Hippocampal formation (tissue), 2 donors: Measurements from ENCODE around the gene IDH3B.
"Not testable (repeated sequence)": the region's sequence is repeated elsewhere in the genome, so short reads cannot be mapped to it uniquely, and the experiment has no call there.

Experiments
- DNase-seq, 2 donors: peaks; one replicate each; lab custom pipeline; 2025; lab: John Stamatoyannopoulos, UW

The IDH3B gene

DNA sequence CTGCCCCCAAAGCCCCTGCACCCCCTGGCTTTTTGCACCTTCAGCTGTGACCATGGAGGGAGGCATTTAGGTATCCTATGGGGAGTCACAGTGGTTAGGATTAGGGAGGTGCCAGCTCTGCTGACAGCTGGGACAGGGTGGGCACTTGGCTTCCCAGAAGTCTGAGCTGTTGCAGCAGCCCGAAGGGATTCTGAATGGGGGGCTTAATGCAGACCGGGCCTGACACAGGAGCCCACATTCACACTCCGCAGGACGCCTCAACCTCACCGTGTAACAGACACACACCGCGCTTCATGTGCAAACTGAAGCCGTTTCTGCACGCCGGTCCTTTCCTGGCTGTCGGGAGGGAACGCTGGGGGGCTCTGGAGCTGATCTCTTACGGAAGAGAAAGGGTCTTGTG, 30.5 kb upstream of the IDH3B start:
- no peak for DNase-seq

DNA sequence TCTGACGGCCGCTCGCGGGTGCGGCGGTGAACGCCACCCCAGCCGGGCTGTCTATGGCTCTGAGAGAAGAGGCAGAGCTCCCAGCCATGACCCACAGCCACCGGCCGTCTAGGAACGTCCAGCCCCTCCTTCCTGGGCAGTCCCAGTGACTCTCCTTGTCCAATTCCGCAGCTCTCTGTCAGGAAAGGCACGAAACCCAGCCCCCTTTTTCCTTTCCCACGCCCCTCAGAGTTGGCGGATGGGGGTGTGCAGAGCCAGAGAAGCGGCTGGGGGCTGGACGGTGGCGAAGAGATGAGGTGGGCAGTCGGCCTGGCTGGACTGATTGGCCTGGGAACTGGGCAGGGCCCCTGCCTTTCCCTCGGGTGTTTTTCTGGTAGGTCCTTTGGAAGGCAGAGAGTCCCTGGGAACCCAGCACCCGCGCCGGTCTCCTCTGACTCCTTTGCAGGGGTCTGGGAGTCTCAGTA, 30.0 kb upstream of the IDH3B start:
- no peak for DNase-seq

DNA sequence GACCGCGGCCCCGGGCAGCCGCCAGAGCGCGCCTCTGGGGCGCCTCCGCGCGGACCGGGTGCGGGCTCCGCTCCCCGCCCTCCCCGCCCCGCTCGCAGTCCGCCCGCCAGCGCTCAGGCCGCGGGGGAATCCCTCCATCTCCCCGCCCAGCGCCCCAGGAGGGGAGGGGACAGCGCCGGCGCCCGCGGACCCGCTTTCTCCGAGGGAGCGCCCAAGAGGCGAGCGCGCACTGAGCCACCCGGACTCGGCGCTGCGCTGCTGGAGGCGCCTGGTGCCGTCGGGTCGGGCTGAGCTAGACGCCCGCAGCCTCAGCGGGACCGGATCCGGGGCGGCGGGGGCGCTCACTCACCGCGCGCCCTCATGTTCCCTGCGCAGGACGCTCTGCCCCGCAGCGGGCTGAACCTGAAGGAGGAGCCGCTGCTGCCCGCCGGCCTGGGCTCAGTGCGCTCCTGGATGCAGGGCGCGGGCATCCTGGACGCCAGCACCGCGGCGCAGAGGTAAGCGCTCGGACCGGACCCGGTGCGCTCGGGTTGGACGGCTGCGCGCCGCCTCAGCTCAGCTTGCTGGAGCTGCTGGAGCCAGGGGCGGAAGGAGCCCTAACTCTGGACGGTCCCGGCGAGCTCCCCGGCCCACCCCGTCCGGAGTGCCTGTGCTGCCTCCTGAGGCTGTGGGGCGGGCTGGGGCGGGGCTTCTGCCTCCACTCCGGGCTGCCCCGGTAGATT, 29.4 kb upstream of the IDH3B start:
- DNase-seq, result peak; percentile 54 to 55

DNA sequence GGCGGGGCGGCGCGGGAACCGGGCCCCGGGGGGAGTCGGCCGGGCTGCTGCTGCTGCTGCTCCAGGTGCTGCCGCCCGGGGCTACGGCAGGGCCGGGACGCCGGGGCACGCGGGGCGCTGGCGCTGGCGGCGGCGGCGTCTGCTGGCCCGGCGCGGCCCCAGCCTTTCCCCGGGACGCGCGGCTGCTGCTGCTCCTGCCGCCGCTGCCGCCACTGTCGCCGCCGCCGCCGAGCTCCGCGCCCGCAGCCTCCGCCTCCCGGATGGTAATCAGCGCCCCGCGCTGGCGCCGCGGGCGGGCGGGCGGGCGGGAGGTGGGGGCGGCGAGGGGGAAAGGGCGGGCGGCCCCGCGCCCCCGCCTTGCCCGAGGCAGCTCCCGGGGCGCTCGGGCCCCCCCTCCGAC, 28.9 kb upstream of the IDH3B start:
- DNase-seq, result no peak

DNA sequence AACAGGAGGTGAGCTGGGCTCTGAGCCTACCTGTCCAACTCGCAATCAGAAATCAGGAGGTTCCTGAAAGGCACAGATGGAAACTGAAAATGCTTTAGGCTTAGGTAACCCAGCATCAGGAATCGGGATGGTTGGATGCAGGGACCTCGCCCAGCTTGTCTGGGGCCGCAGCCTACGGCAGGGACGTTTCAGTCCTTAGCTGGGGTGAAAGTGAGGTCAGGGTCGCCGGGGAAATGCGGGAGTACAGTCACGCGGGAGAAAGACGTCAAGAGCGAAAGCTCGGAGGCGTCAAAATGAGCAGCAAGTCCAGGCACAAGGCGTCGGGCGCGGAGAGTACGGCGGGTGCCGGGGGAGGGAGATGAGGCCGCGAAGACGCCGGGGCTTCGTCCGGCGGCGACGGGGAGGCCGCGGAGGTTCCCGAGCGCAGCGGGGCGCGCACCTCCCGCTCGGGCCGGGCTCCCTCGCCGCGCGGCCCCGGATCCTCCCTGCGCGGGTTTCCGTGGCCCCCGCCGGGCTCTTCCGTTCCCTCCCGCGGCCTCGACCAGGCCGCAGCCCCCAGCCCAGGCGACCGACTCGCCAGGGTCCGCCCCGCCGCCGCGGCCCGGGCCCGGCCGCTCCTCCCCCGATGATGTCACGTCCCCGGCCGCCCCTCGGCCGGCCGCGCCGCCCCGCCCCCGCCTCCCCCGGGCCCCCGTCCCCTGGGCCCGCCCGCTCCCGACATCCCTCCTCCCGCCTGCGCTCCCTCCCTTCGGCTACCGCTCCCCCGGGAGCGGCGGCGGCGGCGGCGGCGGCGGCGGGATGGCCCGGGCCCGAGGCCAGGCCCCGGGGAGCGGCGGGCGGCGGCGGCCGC, 28.2 kb upstream of the IDH3B start, which contains the start of gene EBF4:
Gene EBF4 (plus strand): TSS at position 745 of the 850 bp plus-strand sequence. CDS start 866 bp downstream, outside the sequence.
- DNase-seq, result peak in 1 of 2 donors; percentile 30

DNA sequence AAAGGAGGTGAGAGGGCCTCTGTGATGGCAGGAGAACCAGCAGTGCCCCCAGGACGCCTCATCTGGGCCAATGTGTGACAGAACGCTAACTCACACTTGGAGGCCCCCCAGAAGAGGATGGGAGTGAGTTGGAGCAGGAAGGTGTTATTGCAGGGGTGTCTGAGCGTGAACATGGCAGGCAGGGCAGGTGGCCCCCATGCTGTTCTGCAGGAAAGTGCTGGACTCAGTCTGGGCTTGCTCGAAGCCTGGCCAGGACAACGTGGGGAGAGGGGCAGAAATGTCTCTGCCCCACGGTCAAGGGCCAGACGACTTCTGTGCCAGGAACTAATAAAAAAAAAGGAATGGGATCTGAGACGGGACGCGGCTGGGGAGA, 27.6 kb upstream of the IDH3B start:
- no peak for DNase-seq

DNA sequence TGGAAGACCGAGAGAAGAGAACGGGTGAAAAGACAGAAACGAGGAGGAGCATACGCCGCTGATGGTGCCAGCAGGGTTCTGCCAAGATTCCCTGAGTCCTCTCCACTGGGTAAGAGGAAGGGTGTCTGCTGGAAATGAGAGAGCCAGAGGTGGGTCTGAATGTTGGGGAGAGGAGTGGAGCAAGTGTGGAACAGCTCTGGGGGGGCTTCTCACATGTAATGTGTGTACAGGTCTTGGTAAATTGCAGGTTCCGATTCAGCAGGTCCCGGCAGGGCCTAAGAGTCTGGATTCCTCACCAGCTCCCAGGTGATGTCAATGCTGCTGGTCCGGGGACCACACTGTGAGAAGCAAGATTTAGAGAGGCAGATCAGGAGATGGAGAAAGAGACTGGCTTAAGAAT, 27.1 kb upstream of the IDH3B start:
- no peak for DNase-seq

DNA sequence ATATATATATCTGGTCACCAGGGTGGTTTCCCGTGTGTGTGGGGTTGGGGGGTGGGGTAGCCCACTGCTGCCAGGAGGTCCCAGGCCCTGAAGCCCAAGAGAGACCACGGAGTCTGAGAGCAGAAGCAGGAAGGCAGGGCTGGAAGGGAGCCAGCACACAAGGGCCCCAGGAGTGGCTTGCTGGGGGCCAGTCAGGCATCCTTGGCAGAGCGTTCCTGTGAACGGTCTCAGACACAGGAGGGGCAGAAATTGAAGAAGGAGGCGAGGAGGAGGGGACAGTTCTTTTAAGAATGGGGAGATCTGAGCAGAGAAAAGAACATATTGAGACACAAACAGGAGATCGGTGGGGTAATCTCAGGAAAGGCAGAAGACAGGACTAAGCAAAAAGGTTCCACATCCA, 26.7 kb upstream of the IDH3B start:
- DNase-seq, result no peak

DNA sequence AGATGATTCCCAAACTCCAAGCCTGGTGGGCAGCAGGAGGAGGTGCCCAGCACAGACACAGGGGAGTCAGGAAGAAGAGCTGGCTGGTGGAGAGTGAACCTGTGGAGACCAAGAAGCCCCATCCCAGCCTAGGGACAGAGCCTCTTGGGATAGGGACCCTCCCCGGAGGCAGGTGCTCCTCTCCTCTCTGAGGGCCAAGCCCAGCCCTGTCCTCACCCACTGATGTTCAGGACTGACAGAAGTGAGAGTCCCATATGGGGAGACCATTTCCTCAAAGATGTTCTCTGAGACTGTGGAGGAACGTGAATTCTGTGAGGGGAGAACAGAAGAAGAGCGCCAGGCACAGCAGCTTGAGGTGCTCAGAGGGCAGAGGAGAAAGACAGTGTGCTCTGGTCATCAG, 26.2 kb upstream of the IDH3B start:
- DNase-seq, result no peak

DNA sequence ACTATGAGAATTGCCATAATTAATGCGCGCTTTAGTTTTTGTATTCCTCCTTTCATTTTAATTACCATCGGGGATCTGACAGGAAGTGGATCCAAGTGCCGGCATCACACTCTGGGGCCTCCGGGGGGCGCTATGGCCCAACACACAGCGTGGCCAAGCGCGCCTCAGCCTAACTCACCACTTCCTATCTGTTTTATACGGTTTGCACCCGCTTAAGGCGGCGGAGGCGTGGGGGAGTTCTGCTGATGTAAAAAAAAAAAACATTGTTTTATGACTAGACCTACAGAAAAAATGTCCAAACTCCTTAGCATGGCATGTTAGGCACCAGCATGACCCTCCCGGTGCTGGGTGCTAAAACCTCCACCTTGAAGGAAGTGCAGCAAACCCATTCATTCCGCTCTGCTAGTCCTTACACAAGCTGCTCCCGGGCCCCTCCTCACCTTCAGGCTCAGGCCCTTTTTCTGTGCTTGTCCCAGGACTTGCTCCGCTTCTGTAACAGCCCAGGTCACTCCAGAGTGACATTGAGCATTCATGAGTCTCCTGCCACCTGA, 24.1 kb upstream of the IDH3B start:
- DNase-seq, result peak; percentile 6 to 42

DNA sequence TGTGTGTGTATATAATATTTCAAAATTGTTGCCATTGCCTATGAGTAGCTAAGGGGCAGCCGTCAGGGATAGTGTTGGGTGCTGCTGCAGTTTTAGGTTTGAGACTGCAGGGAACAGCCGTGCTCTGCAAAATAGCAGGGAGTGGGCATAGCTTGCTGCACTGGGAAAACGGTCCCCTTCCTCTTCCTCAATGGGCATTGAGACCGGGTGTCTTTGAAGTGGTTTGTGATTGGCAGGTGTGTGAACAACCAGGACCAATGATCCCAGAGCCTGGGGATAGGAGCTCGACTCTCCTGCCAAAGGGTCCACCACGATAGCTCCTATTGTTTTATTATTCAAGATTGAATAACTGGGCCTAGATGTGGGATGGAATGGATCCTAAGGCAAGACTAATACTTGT, 23.5 kb upstream of the IDH3B start:
- no peak for DNase-seq

DNA sequence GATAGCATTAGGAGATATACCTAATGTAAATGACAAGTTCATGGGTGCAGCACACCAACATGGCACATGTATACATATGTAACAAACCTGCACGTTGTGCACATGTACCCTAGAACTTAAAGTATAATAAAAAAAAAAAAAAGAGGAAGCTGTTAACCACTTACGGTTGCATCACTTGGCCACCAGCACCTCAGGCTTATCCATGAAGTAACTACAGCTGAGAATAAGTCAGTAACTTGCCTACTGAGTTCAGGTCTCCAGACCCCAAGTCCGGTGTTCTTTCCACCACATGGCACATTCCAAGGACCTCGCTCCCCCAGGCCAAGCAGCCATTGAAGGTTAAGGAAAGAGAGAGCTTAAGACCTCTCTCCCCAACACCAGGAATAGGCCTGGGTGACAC, 20.8 kb upstream of the IDH3B start:
- DNase-seq, result not testable (repeated sequence)

DNA sequence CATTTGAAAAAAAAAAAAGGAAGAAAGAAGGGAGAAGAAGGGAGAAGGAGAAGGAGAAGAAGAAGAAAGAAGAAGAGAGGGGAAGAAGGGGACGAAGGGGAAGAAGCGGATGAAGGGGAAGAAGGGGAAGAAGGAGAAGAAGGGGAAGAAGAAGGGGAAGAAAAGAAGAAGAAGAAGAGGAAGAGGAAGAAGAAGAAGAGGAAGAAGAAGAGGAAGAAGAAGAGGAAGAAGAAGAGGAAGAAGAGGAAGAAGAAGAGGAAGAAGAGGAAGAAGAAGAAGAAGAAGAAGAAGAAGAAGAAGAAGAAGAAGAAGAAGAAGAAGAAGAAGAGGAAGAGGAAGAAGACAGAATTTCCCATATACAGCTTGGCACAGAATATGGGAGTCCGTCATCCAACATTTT, 18.0 kb upstream of the IDH3B start:
- DNase-seq, result not testable (repeated sequence)

DNA sequence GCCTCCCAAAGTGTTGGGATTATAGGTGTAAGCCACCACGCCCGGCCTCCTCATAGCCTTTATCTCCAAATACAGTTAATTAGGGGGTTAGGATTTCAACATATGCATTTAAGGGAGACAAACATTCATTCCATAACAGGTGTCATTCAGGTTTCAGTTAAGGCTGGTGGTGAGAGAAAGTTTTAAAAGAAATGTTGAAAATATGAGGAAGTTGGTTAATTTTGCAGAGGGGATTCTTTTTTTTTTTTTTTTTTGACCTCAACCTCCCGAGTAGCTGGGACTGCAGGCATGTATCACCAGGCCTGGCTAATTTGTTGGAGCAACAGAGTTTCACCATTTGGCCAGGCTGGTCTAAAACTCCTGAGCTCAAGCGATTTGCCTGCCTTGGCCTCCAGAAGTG, 16.0 kb upstream of the IDH3B start:
- no peak for DNase-seq

DNA sequence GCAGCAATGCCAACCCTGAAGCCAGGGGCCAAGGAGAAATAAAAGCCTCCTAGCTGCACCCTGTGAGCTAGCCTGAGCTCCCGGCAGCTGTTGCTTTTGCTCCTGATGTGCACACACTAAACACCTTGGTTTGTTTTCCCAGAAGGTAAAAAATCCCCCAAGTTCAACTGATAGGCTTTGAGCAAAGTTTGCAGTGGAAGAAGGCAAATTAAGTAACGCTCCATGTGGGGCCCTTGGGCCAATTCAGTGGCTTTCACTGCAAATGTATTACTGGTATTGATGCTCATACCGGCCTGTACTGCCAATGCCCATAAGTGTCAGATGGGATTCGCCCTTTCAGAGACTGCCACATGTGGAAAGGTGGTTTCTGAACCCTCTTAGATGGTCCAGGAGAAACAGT, 9.4 kb upstream of the IDH3B start:
- DNase-seq, result no peak

DNA sequence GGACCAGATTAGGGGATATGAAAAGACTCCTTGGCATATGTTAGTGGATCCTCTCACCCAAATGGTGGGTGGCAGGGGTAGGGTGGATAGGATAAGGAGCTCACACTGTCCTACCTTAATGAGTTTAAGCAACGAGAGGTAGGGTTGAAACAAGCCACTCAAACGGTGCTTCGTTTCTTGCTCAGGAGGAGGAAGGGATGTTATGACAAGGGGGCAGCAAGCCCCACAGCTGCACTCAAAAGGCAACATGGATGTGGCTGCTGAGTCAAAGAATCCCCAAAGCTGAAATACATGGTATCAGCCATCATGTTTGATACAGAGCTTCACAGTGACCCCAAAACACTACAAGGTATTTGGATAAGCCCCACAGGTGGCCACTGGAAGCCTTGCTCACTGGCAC, 8.4 kb upstream of the IDH3B start:
- no peak for DNase-seq

DNA sequence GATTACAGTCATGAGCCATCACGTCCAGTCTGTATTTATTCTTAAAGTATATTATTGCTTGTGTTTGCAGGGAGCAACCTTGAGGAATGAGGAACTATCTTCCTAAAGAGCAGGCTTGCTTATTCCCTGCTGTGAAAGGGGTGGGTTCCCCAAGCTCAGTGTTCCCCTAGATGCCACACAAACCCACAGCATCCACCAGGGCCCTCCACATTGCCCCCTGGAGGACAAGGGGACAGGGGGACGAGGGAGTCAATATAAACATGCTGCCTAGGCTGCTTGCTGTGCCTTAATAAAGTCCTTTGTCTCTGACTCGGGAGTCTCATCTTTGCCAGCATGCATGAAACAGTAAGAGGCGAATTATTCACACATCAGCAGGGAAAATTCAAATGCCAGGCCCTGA, 8.0 kb upstream of the IDH3B start:
- no peak for DNase-seq

DNA sequence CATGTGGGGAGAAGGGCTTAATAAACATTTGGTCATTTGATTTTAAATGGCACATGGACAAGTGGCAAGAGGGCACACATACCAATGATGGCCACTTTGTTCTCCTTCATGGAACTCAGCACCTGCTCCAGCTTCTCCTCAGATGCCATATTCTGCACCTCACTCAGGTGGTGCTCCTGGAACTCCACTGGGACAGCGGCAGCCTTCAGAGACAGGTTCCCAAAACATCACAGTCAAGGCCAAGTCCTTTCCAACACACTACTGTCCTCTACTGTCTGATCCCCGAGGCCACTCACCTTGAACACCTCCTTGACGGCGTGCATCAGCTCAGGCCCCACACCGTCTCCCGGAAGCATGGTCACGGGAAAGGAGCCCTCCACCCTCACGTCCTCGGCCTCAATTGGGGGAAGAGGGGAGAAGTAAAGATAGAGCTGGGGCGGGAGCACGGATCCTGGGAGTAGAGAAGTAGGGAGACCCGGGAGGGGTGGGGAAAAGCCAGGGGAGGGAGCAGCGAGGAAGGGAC, 591 bp downstream of the IDH3B start:
- no peak for DNase-seq

DNA sequence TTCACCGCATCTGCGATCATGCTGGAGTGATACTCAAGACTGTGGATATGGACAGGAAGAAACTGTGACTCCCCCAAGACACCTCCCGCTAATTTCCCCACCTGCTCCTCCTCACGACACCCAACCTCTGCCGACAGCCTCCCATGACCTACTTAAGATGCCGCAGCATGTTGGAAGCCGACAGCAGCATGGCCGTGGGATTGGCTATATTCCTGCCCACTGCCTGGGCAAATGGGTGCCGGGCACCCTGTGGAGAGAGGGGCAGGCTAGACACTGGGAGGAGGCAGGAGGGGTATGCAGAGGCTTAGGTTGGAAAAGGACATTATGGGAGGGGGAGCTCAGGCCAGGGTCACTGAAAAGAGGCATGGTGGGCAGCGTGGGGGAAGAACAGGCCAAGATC, 4.5 kb downstream of the IDH3B start:
- DNase-seq, result no peak

DNA sequence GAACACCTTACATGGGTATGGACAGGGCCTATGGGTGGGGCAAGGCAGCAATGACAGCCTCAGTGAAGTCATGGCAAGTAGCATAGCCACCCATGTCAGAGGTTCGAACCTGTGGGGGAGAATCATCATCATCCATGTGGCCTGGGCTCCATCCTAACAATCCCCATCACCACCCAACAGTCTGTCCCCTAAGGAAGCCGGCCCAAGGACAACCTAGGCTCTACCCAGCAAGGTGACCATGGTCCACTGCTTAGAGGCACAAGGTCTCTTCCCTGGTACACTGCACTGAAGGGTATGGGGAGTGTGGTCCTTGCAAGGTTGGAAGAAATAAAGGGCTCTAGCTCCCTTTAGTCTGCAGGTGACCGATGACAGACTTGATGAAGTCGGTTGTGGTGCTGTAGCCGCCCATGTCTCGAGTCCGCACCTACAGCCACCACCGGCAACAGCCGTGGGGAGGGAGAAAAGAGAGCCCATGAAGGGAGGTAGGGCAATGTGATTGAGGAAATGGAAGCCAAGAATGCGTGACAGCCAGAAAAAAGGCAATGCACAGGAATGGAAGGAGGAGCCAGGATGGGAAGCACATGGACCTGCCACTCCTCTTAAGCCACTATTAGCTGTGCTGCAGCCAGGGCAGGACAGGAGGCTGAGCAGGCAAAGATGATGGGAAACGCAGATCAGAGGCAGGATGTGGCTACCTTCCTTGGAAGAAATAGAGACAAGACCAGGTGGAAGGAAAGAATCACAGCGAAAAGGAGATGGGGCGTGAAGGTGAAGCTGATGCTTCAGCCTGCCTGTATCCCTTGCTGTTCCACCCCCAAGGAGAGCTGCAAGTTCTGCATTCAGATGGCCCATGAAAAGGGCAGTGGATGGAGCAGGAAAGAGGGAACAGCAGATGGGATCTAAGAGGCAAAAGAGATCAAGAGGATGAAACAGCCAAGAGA, 5.3 kb downstream of the IDH3B start:
- DNase-seq, result no peak

DNA sequence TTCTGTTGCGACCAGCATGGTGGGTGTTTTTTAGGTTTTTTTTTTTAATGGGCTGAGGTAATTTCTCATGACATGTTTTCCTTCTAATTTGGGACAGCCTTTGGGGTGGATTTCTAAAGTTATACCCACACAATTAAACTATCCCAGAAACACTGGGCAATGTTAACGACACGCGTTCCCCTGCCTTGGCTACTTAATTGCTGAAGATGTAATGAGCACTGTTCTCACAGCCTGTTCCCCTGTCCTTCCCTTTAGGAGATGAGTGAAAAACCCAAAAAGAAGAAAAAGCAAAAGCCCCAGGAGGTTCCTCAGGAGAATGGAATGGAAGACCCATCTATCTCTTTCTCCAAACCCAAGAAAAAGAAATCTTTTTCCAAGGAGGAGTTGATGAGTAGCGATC, 6.3 kb downstream of the IDH3B start:
- DNase-seq, result no peak

DNA sequence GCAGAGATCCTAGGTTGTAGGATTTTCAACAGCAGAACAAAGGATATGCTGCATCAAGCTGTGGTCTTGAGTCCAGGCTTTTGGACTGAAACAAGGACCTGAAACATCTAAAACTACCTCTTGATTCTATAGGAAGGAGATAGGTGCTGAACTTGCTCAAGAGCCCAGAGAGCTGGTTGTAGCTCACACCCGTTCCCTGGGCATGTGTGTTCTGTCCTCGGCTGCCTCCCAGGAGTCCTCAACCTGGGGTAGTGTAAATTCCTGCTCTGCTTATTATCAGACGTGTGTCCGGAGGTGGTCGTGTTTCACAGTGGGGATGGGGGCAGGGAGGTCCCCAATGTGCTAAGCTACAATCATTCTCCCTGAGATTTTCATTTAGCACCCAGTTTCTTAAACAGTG, 6.8 kb downstream of the IDH3B start:
- DNase-seq, result no peak
